Gastroesophageal sphincter (tissue), 4 donors: Measurements from ENCODE around the gene PLEKHG1. TPM values are rescaled to one million over a fixed set of nuclear protein-coding genes. Genes with fewer than 3 reads are reported as not detected.

Experiments used
- ATAC-seq: fragments of 150-250 bp; one replicate; pipeline ENCODE4 v1.9.1; 2016; ENCODE audit warnings: mild to moderate bottlenecking, moderate library complexity
- H3K27ac ChIP-seq, 4 donors: fragments of 200-600 bp; sonication (generic) in 3 of 4; 1 replicate in 3 of 4; 2 replicates in 1 of 4; pipeline ENCODE4 v1.5.1; 2016 to 2019
- H3K27me3 ChIP-seq: fragments of 200-600 bp; sonication (generic); one replicate; pipeline ENCODE4 v1.5.1; 2019
- H3K36me3 ChIP-seq, 2 donors: fragments of 200-600 bp; sonication (generic); one replicate each; pipeline ENCODE4 v1.5.1; 2019; ENCODE audit warnings: control low read depth in 1 of 2
- H3K4me1 ChIP-seq, 3 donors: fragments of 200-600 bp; sonication (generic); 1 replicate in 2 of 3; 2 replicates in 1 of 3; pipeline ENCODE4 v1.5.1; 2016 to 2019; ENCODE audit warnings: control low read depth in 2 of 3
- H3K4me3 ChIP-seq, 2 donors: fragments of 200-600 bp; sonication (generic); one replicate each; pipeline ENCODE4 v1.5.1; 2019; ENCODE audit warnings: mild to moderate bottlenecking in 1 of 2, moderate library complexity in 1 of 2
- H3K9me3 ChIP-seq, 3 donors: fragments of 200-600 bp; sonication (generic); one replicate each; pipeline ENCODE4 v1.5.1; 2017 to 2019; ENCODE audit warnings: control low read depth in 2 of 3
- CTCF ChIP-seq, 4 experiments: fragments of 200-600 bp in 2 of 4; fragments of 450-650 bp in 2 of 4; sonication (generic) in 1 of 4; IDR thresholded peaks; one replicate each; pipeline ENCODE4 v1.5.1; 2017 to 2019; ENCODE audit warnings: antibody characterized with exemption in 4 of 4, mild to moderate bottlenecking in 2 of 4, moderate library complexity in 2 of 4
- EP300 ChIP-seq: sonication (generic); formaldehyde crosslinking; IDR thresholded peaks from one replicate; pipeline ENCODE4 v1.6.1; 2017; ENCODE audit warnings: antibody characterized with exemption, mild to moderate bottlenecking
- POLR2A ChIP-seq, 2 donors: fragments of 450-650 bp; IDR thresholded peaks; one replicate each; pipeline ENCODE4 v1.6.1; 2017; ENCODE audit warnings: antibody characterized with exemption in 2 of 2, mild to moderate bottlenecking in 2 of 2, moderate library complexity in 1 of 2
- POLR2AphosphoS5 ChIP-seq: sonication (generic); formaldehyde crosslinking; IDR thresholded peaks from one replicate; pipeline ENCODE4 v1.6.1; 2017; ENCODE audit warnings: antibody characterized with exemption
- WGBS, 2 donors: methylation state at CpG; one replicate each; pipeline ENCODE4 v1.1.5; 2018; ENCODE audit warnings: low coverage in 1 of 2; 5-methylcytosine and 5-hydroxymethylcytosine counted together
- total RNA-seq, 4 donors: library from RNA; depleted of rRNA; stranded (reverse); fragments of >200 nt; gene quantifications; one replicate each; pipeline ENCODE4 v1.1.0, GENCODE V29; 2016

PLEKHG1 gene
- total RNA-seq, 4 donors from 2014 or later = 4.2 to 14.7 (median 13.9) TPM

- WGBS, 2 donors = 90 to 98% methylated on average over 2 to 6 of the region's 6 CpGs
- ATAC-seq = no peak
- TF ChIP-seq POLR2A (IDR thresholded peaks at IDR 0.05) (no peak), CTCF (IDR thresholded peaks at IDR 0.05) (no peak), POLR2AphosphoS5 (no peak), EP300 (no peak)
- no peak overlapping the region for H3K4me3 ChIP-seq
- no peaks in the 10 kb centered on the region for H3K4me1 ChIP-seq
- H3K9me3 ChIP-seq = peaks cover 0 to 9% (median 0%) of the 10 kb centered on the region in 3 donors
- H3K27me3 ChIP-seq = peaks cover 11% of the 10 kb centered on the region
- no peak overlapping the region for H3K27ac ChIP-seq
- H3K36me3 ChIP-seq = no peaks in the 10 kb centered on the region
Observed at GRCh38 chr6:150560884-150561219, 38.8 kb upstream of the PLEKHG1 start.

- no peak for TF ChIP-seq EP300
- TF ChIP-seq CTCF (IDR thresholded peaks at IDR 0.05) = no peak
- TF ChIP-seq POLR2A (IDR thresholded peaks at IDR 0.05) = no peak
- no peak for TF ChIP-seq POLR2AphosphoS5
- Histone ChIP-seq H3K36me3 (no peaks in the 10 kb centered on the region), H3K4me1 (no peaks in the 10 kb centered on the region), H3K27ac (no peak overlapping the region), H3K27me3 (peaks cover 4% of the 10 kb centered on the region), H3K9me3 (no peaks in the 10 kb centered on the region), H3K4me3 (no peak overlapping the region)
- no peak for ATAC-seq
- 80 to 100% methylated on average over 1 of the region's 2 CpGs for WGBS, 2 donors
Observed at GRCh38 chr6:150565945-150566344, 33.7 kb upstream of the PLEKHG1 start.

- H3K27ac ChIP-seq = no peak overlapping the region
- peaks cover 9% of the 10 kb centered on the region for H3K27me3 ChIP-seq
- H3K4me3 ChIP-seq = no peak overlapping the region
- H3K9me3 ChIP-seq = no peaks in the 10 kb centered on the region
- ATAC-seq = no peak
- no peaks in the 10 kb centered on the region for H3K36me3 ChIP-seq
- no peaks in the 10 kb centered on the region for H3K4me1 ChIP-seq
- TF ChIP-seq POLR2AphosphoS5 (no peak), CTCF (IDR thresholded peaks at IDR 0.05) (no peak), POLR2A (IDR thresholded peaks at IDR 0.05) (no peak), EP300 (no peak)
Observed at GRCh38 chr6:150566486-150566885, 33.2 kb upstream of the PLEKHG1 start.

- ATAC-seq = no peak
- Histone ChIP-seq H3K27ac (no peak overlapping the region), H3K36me3 (no peaks in the 10 kb centered on the region), H3K9me3 (no peaks in the 10 kb centered on the region), H3K4me3 (no peak overlapping the region), H3K27me3 (peaks cover 10% of the 10 kb centered on the region), H3K4me1 (no peaks in the 10 kb centered on the region)
- WGBS, 2 donors = 67 to 82% methylated on average over 3 of the region's 3 CpGs
- TF ChIP-seq CTCF (IDR thresholded peaks at IDR 0.05) = no peak
- no peak for TF ChIP-seq POLR2AphosphoS5
- no peak for TF ChIP-seq EP300
- no peak for TF ChIP-seq POLR2A (IDR thresholded peaks at IDR 0.05)
Observed at GRCh38 chr6:150567380-150567779, 32.3 kb upstream of the PLEKHG1 start.

- Histone ChIP-seq H3K36me3 (no peaks in the 10 kb centered on the region), H3K27me3 (peaks cover 10% of the 10 kb centered on the region), H3K27ac (no peak overlapping the region), H3K4me3 (no peak overlapping the region), H3K4me1 (no peaks in the 10 kb centered on the region), H3K9me3 (no peaks in the 10 kb centered on the region)
- 85 to 92% methylated on average over 2 to 3 of the region's 3 CpGs for WGBS, 2 donors
- no peak for ATAC-seq
- TF ChIP-seq POLR2A (IDR thresholded peaks at IDR 0.05) (no peak), CTCF (IDR thresholded peaks at IDR 0.05) (no peak), EP300 (no peak), POLR2AphosphoS5 (no peak)
Observed at GRCh38 chr6:150567823-150568383, 31.8 kb upstream of the PLEKHG1 start.
